ENCODE data around the gene SLC35B2. TPM values are rescaled to one million over a fixed set of nuclear protein-coding genes. Genes with fewer than 3 reads are reported as not detected.
A peak's percentile ranks its signal among the peaks of the same experiment; 100 is the strongest.

Gene SLC35B2
- total and polyA plus RNA-seq, 9 of the 15 experiments (the other 6 are each of a cell fraction or from before 2014, with no cell fraction given): 14.5 to 59.1 (median 47.1) TPM

DNA sequence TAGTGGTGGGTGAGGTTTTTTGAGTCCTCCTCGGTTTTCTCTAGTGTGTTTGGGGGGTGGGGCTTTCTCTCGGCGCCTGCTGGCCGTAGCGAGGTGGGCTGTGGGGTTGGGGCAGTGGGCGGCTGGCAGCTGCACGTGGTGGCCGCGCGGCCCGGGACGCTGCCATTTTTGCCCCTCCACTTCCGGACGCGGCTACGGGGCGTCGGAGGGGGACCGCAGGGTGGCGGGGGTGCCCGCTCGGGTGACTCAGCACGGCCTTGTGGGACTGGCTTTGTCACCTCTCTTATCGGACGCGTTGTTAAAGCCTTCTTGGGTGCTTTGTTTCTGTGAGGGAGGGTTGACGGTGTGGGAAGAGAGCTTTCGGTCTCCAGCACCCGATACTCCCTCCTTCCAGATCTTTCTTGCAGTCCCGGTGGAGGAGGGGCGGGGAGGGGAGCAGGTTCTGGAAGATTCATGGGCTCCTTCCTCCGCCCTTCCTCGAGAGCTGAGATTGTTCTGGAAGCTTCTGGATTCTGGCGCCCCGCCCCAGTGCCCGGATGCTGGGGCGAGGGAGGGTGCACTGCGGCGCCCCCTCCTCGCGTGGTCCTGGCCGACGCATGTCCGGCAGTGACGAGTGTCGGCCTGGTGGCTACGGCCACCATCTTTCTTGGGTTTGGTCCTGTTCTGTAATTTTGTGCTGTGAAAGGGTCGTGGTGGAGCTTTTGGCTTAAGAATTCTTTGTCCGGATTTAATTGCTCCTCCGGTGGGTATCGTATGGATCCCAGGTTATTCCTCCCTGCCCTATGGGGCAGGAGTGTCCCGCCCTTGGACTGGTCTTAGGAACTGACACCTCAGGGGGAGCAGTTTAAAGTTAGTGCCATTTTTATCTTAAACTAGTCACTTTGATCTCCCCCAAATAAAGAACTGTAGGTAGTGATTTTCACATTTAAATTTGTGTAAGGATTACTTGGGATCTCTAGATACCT lies 9.7 kb downstream of the SLC35B2 start (continued):
- TF ChIP-seq, protein P1, sequence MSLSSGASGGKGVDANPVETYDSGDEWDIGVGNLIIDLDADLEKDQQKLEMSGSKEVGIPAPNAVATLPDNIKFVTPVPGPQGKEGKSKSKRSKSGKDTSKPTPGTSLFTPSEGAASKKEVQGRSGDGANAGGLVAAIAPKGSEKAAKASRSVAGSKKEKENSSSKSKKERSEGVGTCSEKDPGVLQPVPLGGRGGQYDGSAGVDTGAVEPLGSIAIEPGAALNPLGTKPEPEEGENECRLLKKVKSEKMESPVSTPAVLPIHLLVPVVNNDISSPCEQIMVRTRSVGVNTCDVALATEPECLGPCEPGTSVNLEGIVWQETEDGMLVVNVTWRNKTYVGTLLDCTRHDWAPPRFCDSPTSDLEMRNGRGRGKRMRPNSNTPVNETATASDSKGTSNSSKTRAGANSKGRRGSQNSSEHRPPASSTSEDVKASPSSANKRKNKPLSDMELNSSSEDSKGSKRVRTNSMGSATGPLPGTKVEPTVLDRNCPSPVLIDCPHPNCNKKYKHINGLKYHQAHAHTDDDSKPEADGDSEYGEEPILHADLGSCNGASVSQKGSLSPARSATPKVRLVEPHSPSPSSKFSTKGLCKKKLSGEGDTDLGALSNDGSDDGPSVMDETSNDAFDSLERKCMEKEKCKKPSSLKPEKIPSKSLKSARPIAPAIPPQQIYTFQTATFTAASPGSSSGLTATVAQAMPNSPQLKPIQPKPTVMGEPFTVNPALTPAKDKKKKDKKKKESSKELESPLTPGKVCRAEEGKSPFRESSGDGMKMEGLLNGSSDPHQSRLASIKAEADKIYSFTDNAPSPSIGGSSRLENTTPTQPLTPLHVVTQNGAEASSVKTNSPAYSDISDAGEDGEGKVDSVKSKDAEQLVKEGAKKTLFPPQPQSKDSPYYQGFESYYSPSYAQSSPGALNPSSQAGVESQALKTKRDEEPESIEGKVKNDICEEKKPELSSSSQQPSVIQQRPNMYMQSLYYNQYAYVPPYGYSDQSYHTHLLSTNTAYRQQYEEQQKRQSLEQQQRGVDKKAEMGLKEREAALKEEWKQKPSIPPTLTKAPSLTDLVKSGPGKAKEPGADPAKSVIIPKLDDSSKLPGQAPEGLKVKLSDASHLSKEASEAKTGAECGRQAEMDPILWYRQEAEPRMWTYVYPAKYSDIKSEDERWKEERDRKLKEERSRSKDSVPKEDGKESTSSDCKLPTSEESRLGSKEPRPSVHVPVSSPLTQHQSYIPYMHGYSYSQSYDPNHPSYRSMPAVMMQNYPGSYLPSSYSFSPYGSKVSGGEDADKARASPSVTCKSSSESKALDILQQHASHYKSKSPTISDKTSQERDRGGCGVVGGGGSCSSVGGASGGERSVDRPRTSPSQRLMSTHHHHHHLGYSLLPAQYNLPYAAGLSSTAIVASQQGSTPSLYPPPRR (CRISPR knock-in tag; IDR thresholded peaks at IDR 0.05; ENCODE audit: borderline replicate concordance): peak; percentile 86
- TF ChIP-seq TAL1 (IDR thresholded peaks at IDR 0.05) (no peak), BCOR (IDR thresholded peaks at IDR 0.05) (0 out of 2 replicates have a peak, but pooled peaks have one; percentile 3), RBM17 (IDR thresholded peaks at IDR 0.05; ENCODE audit: borderline replicate concordance, low read depth, low read length) (no peak), FOXA3 (CRISPR knock-in tag; conservative IDR thresholded peaks at IDR 0.05 in 1 of 2, IDR thresholded peaks at IDR 0.05 in 1 of 2) (peak in 1 of 2 experiments; percentile 1; a peak in 1 of 4 replicates), RB1 (IDR thresholded peaks at IDR 0.05; ENCODE audit: low read depth) (0 out of 2 replicates have a peak, but pooled peaks have one; percentile 41), ZNF23 (CRISPR knock-in tag; IDR thresholded peaks at IDR 0.05) (0 out of 2 replicates have a peak, but pooled peaks have one; percentile 2), FUS (optimal IDR thresholded peaks at IDR 0.05; ENCODE audit: low read depth, low read length) (peak; percentile 88), POLR2H (tag; IDR thresholded peaks at IDR 0.05; ENCODE audit: low read depth) (peak; percentile 88), MAFF (IDR thresholded peaks at IDR 0.05; ENCODE audit: low read length) (peak; percentile 58), SREBF2 (CRISPR knock-in tag; IDR thresholded peaks at IDR 0.05) (no peak), MYNN (IDR thresholded peaks at IDR 0.05) (peak; percentile 82), MYNN (CRISPR knock-in tag; IDR thresholded peaks at IDR 0.05) (no peak)
- TF ChIP-seq, protein P2, sequence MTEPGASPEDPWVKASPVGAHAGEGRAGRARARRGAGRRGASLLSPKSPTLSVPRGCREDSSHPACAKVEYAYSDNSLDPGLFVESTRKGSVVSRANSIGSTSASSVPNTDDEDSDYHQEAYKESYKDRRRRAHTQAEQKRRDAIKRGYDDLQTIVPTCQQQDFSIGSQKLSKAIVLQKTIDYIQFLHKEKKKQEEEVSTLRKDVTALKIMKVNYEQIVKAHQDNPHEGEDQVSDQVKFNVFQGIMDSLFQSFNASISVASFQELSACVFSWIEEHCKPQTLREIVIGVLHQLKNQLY (CRISPR knock-in tag; conservative IDR thresholded peaks at IDR 0.05): 0 out of 4 replicates have a peak, but pooled peaks of 1 of the 2 experiments have one; percentile 10
- TF ChIP-seq, protein P3, sequence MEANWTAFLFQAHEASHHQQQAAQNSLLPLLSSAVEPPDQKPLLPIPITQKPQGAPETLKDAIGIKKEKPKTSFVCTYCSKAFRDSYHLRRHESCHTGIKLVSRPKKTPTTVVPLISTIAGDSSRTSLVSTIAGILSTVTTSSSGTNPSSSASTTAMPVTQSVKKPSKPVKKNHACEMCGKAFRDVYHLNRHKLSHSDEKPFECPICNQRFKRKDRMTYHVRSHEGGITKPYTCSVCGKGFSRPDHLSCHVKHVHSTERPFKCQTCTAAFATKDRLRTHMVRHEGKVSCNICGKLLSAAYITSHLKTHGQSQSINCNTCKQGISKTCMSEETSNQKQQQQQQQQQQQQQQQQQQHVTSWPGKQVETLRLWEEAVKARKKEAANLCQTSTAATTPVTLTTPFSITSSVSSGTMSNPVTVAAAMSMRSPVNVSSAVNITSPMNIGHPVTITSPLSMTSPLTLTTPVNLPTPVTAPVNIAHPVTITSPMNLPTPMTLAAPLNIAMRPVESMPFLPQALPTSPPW (CRISPR knock-in tag; IDR thresholded peaks at IDR 0.05): peak; percentile 94
- TF ChIP-seq, protein P4, sequence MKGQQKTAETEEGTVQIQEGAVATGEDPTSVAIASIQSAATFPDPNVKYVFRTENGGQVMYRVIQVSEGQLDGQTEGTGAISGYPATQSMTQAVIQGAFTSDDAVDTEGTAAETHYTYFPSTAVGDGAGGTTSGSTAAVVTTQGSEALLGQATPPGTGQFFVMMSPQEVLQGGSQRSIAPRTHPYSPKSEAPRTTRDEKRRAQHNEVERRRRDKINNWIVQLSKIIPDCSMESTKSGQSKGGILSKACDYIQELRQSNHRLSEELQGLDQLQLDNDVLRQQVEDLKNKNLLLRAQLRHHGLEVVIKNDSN (CRISPR knock-in tag; IDR thresholded peaks at IDR 0.05): peak; percentile 52

Measured in K562 (cell line).